K562 (cell line): ENCODE measurements around the gene CRYZL1. TPM values are rescaled to one million over a fixed set of nuclear protein-coding genes. Genes with fewer than 3 reads are reported as not detected.

ENCODE experiments used
- ARNT ChIP-seq, 2 experiments: fragments of 450-650 bp; IDR thresholded peaks; 2 replicates each; pipeline ENCODE4 v1.6.1; 2016; ENCODE audit warnings: mild to moderate bottlenecking in 1 of 2
- BACH1 ChIP-seq: fragments of 200-800 bp; sonication (Bioruptor generic); IDR thresholded peaks from 2 replicates; pipeline ENCODE4 v1.6.1; 2016; ENCODE audit warnings: missing genetic modification characterization, missing compliant biosample characterization
- C11orf30 ChIP-seq: fragments of 450-650 bp; IDR thresholded peaks from 2 replicates; pipeline ENCODE4 v1.6.1; 2016; ENCODE audit warnings: low read depth, mild to moderate bottlenecking
- DNMT1 ChIP-seq: fragments of 450-650 bp; IDR thresholded peaks from 2 replicates; pipeline ENCODE4 v1.6.1; 2016; ENCODE audit warnings: antibody characterized with exemption, mild to moderate bottlenecking
- ERF ChIP-seq: fragments of 450-650 bp; formaldehyde crosslinking; IDR thresholded peaks from 2 replicates; pipeline ENCODE4 v1.4.0; 2020; ENCODE audit warnings: mild to moderate bottlenecking, mixed read lengths
- ESRRB ChIP-seq: fragments of 250-450 bp; sonication (Bioruptor Pico); IDR thresholded peaks from 2 replicates; pipeline ENCODE4 v1.5.0; 2020; ENCODE audit warnings: mild to moderate bottlenecking, moderate library complexity, borderline replicate concordance
- EZH2 ChIP-seq: IDR thresholded peaks from 2 replicates; pipeline ENCODE4 v1.6.1; 2012; ENCODE audit warnings: low read depth, mild to moderate bottlenecking, inconsistent platforms, low read length, borderline replicate concordance
- ILF3 ChIP-seq: fragments of 450-650 bp; IDR thresholded peaks from 2 replicates; pipeline ENCODE4 v1.6.1; 2018; ENCODE audit warnings: antibody characterized with exemption, mild to moderate bottlenecking, moderate library complexity, borderline replicate concordance
- MAFK ChIP-seq: IDR thresholded peaks from 2 replicates; pipeline ENCODE4 v1.6.1; 2011; ENCODE audit warnings: low read length, improper control_type of control experiment
- NFE2L1 ChIP-seq: fragments of 450-650 bp; IDR thresholded peaks from 2 replicates; pipeline ENCODE4 v1.6.1; 2016; ENCODE audit warnings: missing genetic modification characterization, low read depth, mild to moderate bottlenecking, missing compliant biosample characterization, moderate library complexity, borderline replicate concordance
- PML ChIP-seq: IDR thresholded peaks from 2 replicates; pipeline ENCODE4 v1.6.1; 2012; ENCODE audit warnings: low read length, inconsistent platforms
- RBM34 ChIP-seq: fragments of 200-400 bp; formaldehyde crosslinking; IDR thresholded peaks from 2 replicates; pipeline ENCODE4 v1.6.1; 2018; ENCODE audit warnings: low read length, borderline replicate concordance; ENCODE audit not compliant: insufficient read depth
- SRSF7 ChIP-seq: fragments of 200-400 bp; formaldehyde crosslinking; optimal IDR thresholded peaks from 2 replicates; pipeline ENCODE3; 2017; ENCODE audit warnings: mild to moderate bottlenecking, low read depth, low read length
- THRB ChIP-seq: fragments of 450-650 bp; formaldehyde crosslinking; conservative IDR thresholded peaks from 2 replicates; pipeline ENCODE4 v1.4.0; 2022; ENCODE audit warnings: mild to moderate bottlenecking, missing genetic modification characterization
- ZNF354B ChIP-seq: fragments of 250-450 bp; sonication (Bioruptor Pico); IDR thresholded peaks from 2 replicates; pipeline ENCODE4 v1.4.0; 2020
- ZNF584 ChIP-seq: fragments of 200-800 bp; sonication (Bioruptor generic); IDR thresholded peaks from 2 replicates; pipeline ENCODE4 v1.6.1; 2016; ENCODE audit warnings: low read depth, mild to moderate bottlenecking, missing genetic modification characterization, missing compliant biosample characterization
- ZSCAN29 ChIP-seq: fragments of 450-650 bp; IDR thresholded peaks from 2 replicates; pipeline ENCODE4 v1.6.1; 2017
- polyA plus RNA-seq, 8 experiments: library from polyadenylated mRNA; depleted of rRNA in 4 of 8; stranded (reverse) in 5 of 8; unstranded in 3 of 8; fragments of >200 nt; fragmentation: Nextera tagmentation in 2 of 8; fragmentation: Illumina TruSeq in 1 of 8; extraction: Ambion mirVana in 2 of 8; extraction: Trizol in 1 of 8; gene quantifications; 2 replicates each; pipeline versions ENCODE4 v1.2.1 to v1.2.3, GENCODE V29; 2011 to 2014; ENCODE audit warnings: inconsistent platforms in 1 of 8, missing spikeins in 1 of 8
- total RNA-seq, 7 experiments: library from RNA; depleted of rRNA in 6 of 7; stranded (reverse); fragments of >200 nt in 6 of 7; fragmentation: Illumina TruSeq in 2 of 7; extraction: Trizol in 2 of 7; gene quantifications; 2 replicates each; pipeline versions ENCODE4 v1.2.1 to v1.2.3, GENCODE V29; 2011 to 2021; ENCODE audit warnings: low replicate concordance in 1 of 7
- TF ChIP-seq, protein P1 (sequence below): fragments of 250-450 bp; sonication (Bioruptor Pico); IDR thresholded peaks from 2 replicates; pipeline ENCODE4 v1.5.0; 2021; ENCODE audit warnings: mild to moderate bottlenecking, borderline replicate concordance
- TF ChIP-seq, protein P2 (sequence below): sonication (generic); formaldehyde crosslinking; IDR thresholded peaks from 2 replicates; pipeline ENCODE4 v1.8.0; 2022; ENCODE audit warnings: missing genetic modification reagents, mild to moderate bottlenecking, borderline replicate concordance

The CRYZL1 gene
- total and polyA plus RNA-seq, 9 of the 15 experiments (the other 6 are each of a cell fraction or from before 2014, with no cell fraction given), result 19.9 to 98.2 (median 39.2) TPM

DNA sequence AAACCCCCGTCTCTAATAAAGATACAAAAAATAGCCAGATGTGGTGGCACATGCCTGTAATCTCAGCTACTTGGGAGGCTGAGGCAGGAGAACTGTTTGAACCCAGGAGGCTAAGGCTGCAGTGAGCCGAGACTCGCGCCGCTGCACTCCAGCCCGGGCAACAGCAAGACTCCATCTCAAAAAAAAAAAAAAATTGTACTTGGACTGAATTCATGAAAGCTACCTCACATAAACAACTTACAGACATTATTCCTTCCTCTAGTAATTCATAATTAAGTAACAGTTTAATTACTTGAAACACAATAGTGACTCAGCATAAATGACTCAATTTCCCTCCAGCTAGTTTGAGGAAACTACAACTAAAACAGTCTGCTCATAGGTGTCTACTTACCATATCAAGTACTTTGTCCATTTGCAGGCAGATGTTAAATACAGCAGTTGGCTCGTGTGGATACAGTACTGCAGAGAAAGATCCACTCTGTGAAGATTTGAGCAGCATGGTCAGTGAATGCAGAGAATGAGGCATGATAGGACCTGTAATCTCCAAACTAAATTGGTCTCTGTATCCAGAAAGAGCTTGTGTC lies 62.5 kb downstream of the CRYZL1 start (continued):
- TF ChIP-seq, protein P1, sequence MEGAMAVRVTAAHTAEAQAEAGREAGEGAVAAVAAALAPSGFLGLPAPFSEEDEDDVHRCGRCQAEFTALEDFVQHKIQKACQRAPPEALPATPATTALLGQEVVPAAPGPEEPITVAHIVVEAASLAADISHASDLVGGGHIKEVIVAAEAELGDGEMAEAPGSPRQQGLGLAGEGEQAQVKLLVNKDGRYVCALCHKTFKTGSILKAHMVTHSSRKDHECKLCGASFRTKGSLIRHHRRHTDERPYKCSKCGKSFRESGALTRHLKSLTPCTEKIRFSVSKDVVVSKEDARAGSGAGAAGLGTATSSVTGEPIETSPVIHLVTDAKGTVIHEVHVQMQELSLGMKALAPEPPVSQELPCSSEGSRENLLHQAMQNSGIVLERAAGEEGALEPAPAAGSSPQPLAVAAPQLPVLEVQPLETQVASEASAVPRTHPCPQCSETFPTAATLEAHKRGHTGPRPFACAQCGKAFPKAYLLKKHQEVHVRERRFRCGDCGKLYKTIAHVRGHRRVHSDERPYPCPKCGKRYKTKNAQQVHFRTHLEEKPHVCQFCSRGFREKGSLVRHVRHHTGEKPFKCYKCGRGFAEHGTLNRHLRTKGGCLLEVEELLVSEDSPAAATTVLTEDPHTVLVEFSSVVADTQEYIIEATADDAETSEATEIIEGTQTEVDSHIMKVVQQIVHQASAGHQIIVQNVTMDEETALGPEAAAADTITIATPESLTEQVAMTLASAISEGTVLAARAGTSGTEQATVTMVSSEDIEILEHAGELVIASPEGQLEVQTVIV, result 0 out of 2 replicates have a peak, but pooled peaks have one; percentile 20
- TF ChIP-seq ILF3, result no peak
- 0 out of 2 replicates have a peak, but pooled peaks have one; percentile 12 for TF ChIP-seq THRB
- TF ChIP-seq RBM34, result no peak
- TF ChIP-seq ZNF584 (CRISPR knock-in tag), result no peak
- TF ChIP-seq, protein P2, sequence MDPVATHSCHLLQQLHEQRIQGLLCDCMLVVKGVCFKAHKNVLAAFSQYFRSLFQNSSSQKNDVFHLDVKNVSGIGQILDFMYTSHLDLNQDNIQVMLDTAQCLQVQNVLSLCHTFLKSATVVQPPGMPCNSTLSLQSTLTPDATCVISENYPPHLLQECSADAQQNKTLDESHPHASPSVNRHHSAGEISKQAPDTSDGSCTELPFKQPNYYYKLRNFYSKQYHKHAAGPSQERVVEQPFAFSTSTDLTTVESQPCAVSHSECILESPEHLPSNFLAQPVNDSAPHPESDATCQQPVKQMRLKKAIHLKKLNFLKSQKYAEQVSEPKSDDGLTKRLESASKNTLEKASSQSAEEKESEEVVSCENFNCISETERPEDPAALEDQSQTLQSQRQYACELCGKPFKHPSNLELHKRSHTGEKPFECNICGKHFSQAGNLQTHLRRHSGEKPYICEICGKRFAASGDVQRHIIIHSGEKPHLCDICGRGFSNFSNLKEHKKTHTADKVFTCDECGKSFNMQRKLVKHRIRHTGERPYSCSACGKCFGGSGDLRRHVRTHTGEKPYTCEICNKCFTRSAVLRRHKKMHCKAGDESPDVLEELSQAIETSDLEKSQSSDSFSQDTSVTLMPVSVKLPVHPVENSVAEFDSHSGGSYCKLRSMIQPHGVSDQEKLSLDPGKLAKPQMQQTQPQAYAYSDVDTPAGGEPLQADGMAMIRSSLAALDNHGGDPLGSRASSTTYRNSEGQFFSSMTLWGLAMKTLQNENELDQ (CRISPR knock-in tag), result no peak
- peak; percentile 89 for TF ChIP-seq NFE2L1 (tag)
- no peak for TF ChIP-seq ESRRB (CRISPR knock-in tag)
- TF ChIP-seq ERF (CRISPR knock-in tag), result no peak
- no peak for TF ChIP-seq DNMT1
- peak; percentile 83 for TF ChIP-seq MAFK
- TF ChIP-seq BACH1 (tag), result peak; percentile 83; the same call in 1 of the 2 replicates
- TF ChIP-seq EZH2, result no peak
- TF ChIP-seq ARNT (IDR thresholded peaks at IDR 0.05), result no peak
- peak; percentile 31; the same call in 1 of the 2 replicates for TF ChIP-seq PML
- no peak for TF ChIP-seq SRSF7
- peak; percentile 91 for TF ChIP-seq C11orf30
- TF ChIP-seq ZNF354B (CRISPR knock-in tag), result no peak
- no peak for TF ChIP-seq ZSCAN29
